ENCODE results near the gene SLC38A5.

Gene SLC38A5

GRCh38 chrX:48493890-48494364, 23.9 kb upstream of the SLC38A5 start:
- TF ChIP-seq POU6F1 (CRISPR knock-in tag; IDR thresholded peaks at IDR 0.05; ENCODE audit: borderline replicate concordance, low read depth) (no peak), GLIS3 (CRISPR knock-in tag; IDR thresholded peaks at IDR 0.05) (no peak)
- peak; percentile 20; the same call in 2 of the 3 replicates for ATAC-seq

GRCh38 chrX:48492293-48492910, 22.3 kb upstream of the SLC38A5 start:
- no peak for TF ChIP-seq PATZ1 (CRISPR knock-in tag; IDR thresholded peaks at IDR 0.05; ENCODE audit: borderline replicate concordance)
- TF ChIP-seq CREB5 (CRISPR knock-in tag; IDR thresholded peaks at IDR 0.05; ENCODE audit: low read depth), result no peak
- TF ChIP-seq PPARA (CRISPR knock-in tag; IDR thresholded peaks at IDR 0.05; ENCODE audit: borderline replicate concordance), result no peak
- TF ChIP-seq ZNF8 (CRISPR knock-in tag; IDR thresholded peaks at IDR 0.05), result no peak
- TF ChIP-seq TSHZ2 (CRISPR knock-in tag; IDR thresholded peaks at IDR 0.05), result no peak
- no peak; the same call in 2 of the 3 replicates for ATAC-seq

GRCh38 chrX:48491809-48492208, 21.7 kb upstream of the SLC38A5 start:
- ATAC-seq, result no peak
- no peak for TF ChIP-seq CREB5 (CRISPR knock-in tag; IDR thresholded peaks at IDR 0.05; ENCODE audit: low read depth)
- TF ChIP-seq ESRRG (CRISPR knock-in tag; IDR thresholded peaks at IDR 0.05), result no peak
- TF ChIP-seq ZNF565 (CRISPR knock-in tag; conservative IDR thresholded peaks at IDR 0.05; ENCODE audit: low read depth), result no peak
- TF ChIP-seq PPARA (CRISPR knock-in tag; IDR thresholded peaks at IDR 0.05; ENCODE audit: borderline replicate concordance), result no peak
- no peak for TF ChIP-seq SNAI2 (CRISPR knock-in tag; IDR thresholded peaks at IDR 0.05)
- no peak for TF ChIP-seq ZFP3 (CRISPR knock-in tag; IDR thresholded peaks at IDR 0.05)
- no peak for TF ChIP-seq OSR1 (CRISPR knock-in tag; IDR thresholded peaks at IDR 0.05)
- no peak for TF ChIP-seq CSDC2 (CRISPR knock-in tag; IDR thresholded peaks at IDR 0.05)
- TF ChIP-seq PATZ1 (CRISPR knock-in tag; IDR thresholded peaks at IDR 0.05; ENCODE audit: borderline replicate concordance), result no peak
- no peak for TF ChIP-seq ARNTL (CRISPR knock-in tag; IDR thresholded peaks at IDR 0.05; ENCODE audit: borderline replicate concordance, low read depth)
- no peak for TF ChIP-seq ISL1 (CRISPR knock-in tag; IDR thresholded peaks at IDR 0.05)
- no peak for TF ChIP-seq RARB (CRISPR knock-in tag; IDR thresholded peaks at IDR 0.05)
- no peak for TF ChIP-seq TSHZ2 (CRISPR knock-in tag; IDR thresholded peaks at IDR 0.05)
- TF ChIP-seq TOX (CRISPR knock-in tag; IDR thresholded peaks at IDR 0.05; ENCODE audit: borderline replicate concordance), result no peak
- TF ChIP-seq ZC3H10 (CRISPR knock-in tag; IDR thresholded peaks at IDR 0.05), result no peak
- TF ChIP-seq TCF4 (CRISPR knock-in tag; IDR thresholded peaks at IDR 0.05; ENCODE audit: borderline replicate concordance), result no peak
